H7 (cell line): ENCODE results near the gene NRAS. TPM values are rescaled to one million over a fixed set of nuclear protein-coding genes. Genes with fewer than 3 reads are reported as not detected.

Source experiments
- DNase-seq: peaks from one replicate; pipeline ENCODE4 v3.0.0; 2012
- H3K27me3 ChIP-seq: 2 replicates; pipeline ENCODE4 v1.6.0; 2011; ENCODE audit warnings: mild to moderate bottlenecking, low read length; ENCODE audit not compliant: control insufficient read depth, insufficient read depth
- H3K36me3 ChIP-seq: replicated peaks from 2 replicates; pipeline ENCODE4 v1.5.1; 2011; ENCODE audit warnings: low read length; ENCODE audit not compliant: control insufficient read depth, insufficient read depth
- H3K4me3 ChIP-seq: 2 replicates; pipeline ENCODE4 v1.5.1; 2011; ENCODE audit warnings: low read depth, mild to moderate bottlenecking, control low read depth, low read length, moderate library complexity; ENCODE audit not compliant: insufficient read depth
- total RNA-seq: library from RNA; depleted of rRNA; stranded (reverse); fragments of >200 nt; shearing (Covaris generic); gene quantifications from 2 replicates; pipeline ENCODE4 v1.2.3, GENCODE V29; 2014; rRNA removed

The NRAS gene
- total RNA-seq, 1 experiment from 2014 or later = 104 TPM

- no peaks in the 10 kb centered on the region for H3K36me3 ChIP-seq
- no peak for DNase-seq
- H3K4me3 ChIP-seq = no peak overlapping the region
- peaks cover 15% of the 10 kb centered on the region; the same call in 1 of the 2 replicates for H3K27me3 ChIP-seq
Measured at GRCh38 chr1:114676115-114676514, 40.5 kb downstream of the NRAS start.

- peaks cover 20% of the 10 kb centered on the region; the same call in 1 of the 2 replicates for H3K27me3 ChIP-seq
- no peak overlapping the region for H3K4me3 ChIP-seq
- H3K36me3 ChIP-seq = no peaks in the 10 kb centered on the region
- no peak for DNase-seq
Measured at GRCh38 chr1:114671939-114672275, 44.7 kb downstream of the NRAS start.

GRCh38 chr1:114671011-114671938 is 45.3 kb downstream of the NRAS start:
- DNase-seq = no peak
- H3K27me3 ChIP-seq = peaks cover 18% of the 10 kb centered on the region; the same call in 1 of the 2 replicates
- no peak overlapping the region for H3K4me3 ChIP-seq
- H3K36me3 ChIP-seq = no peaks in the 10 kb centered on the region

- Histone ChIP-seq H3K4me3 (peak overlapping the region; percentile 93), H3K27me3 (peaks cover 18% of the 10 kb centered on the region; the same call in 1 of the 2 replicates), H3K36me3 (no peaks in the 10 kb centered on the region)
- DNase-seq = peak; percentile 97
Measured at GRCh38 chr1:114670083-114671010, 46.2 kb downstream of the NRAS start.

GRCh38 chr1:114669562-114670082 is 46.9 kb downstream of the NRAS start, which contains the start of gene DENND2C:
DENND2C (minus strand) TSS chr1:114670049; CDS start chr1:114625984, 44,065 bp downstream.
- Histone ChIP-seq H3K36me3 (no peaks in the 10 kb centered on the region), H3K4me3 (peak within 1 kb of the TSS; percentile 93), H3K27me3 (peaks cover 18% of the 10 kb centered on the region; the same call in 1 of the 2 replicates)
- peak; percentile 83 for DNase-seq

GRCh38 chr1:114668784-114669561 is 47.6 kb downstream of the NRAS start:
- H3K27me3 ChIP-seq = peaks cover 15% of the 10 kb centered on the region; the same call in 1 of the 2 replicates
- no peaks in the 10 kb centered on the region for H3K36me3 ChIP-seq
- DNase-seq = peak; percentile 19
- H3K4me3 ChIP-seq = peak overlapping the region; percentile 93

- peaks cover 14% of the 10 kb centered on the region; the same call in 1 of the 2 replicates for H3K27me3 ChIP-seq
- H3K4me3 ChIP-seq = no peak overlapping the region
- no peaks in the 10 kb centered on the region for H3K36me3 ChIP-seq
- no peak for DNase-seq
Measured at GRCh38 chr1:114668373-114668772, 48.2 kb downstream of the NRAS start.

GRCh38 chr1:114666954-114667353 is 49.6 kb downstream of the NRAS start:
- H3K36me3 ChIP-seq = no peaks in the 10 kb centered on the region
- DNase-seq = no peak
- no peak overlapping the region for H3K4me3 ChIP-seq
- H3K27me3 ChIP-seq = peaks cover 10% of the 10 kb centered on the region; the same call in 1 of the 2 replicates

- Histone ChIP-seq H3K36me3 (no peaks in the 10 kb centered on the region), H3K4me3 (no peak overlapping the region), H3K27me3 (no peaks in the 10 kb centered on the region; the same call in 1 of the 2 replicates)
- DNase-seq = no peak
Measured at GRCh38 chr1:114660238-114660637, 56.3 kb downstream of the NRAS start.

Other genes with a start within 250 kb of the NRAS start
- gene TRIM33, start 205.6 kb downstream of the NRAS start, total RNA-seq = 43.2 and 66.5 TPM in 2 replicates
- gene BCAS2, start 135.2 kb downstream of the NRAS start, total RNA-seq = 50.0 and 66.3 TPM in 2 replicates
- gene DENND2C, start 46.7 kb downstream of the NRAS start, total RNA-seq = 1.7 and 2.1 TPM in 2 replicates
- gene AMPD1, start 21.2 kb downstream of the NRAS start, total RNA-seq = 0.10 TPM in 1 of 2 replicates, not detected in the other
- gene CSDE1, start 41.2 kb upstream of the NRAS start, total RNA-seq = 427 and 596 TPM in 2 replicates
- 105 and 123 TPM in 2 replicates for gene SIKE1, start 63.9 kb upstream of the NRAS start, total RNA-seq
- gene SYCP1, start 138.1 kb upstream of the NRAS start, total RNA-seq = not detected in 2 replicates